NCI-H1694 (cell line): Measurements from ENCODE around the gene PPP2R5D.
A peak's percentile ranks its signal among the peaks of the same experiment; 100 is the strongest.
"Not testable (repeated sequence)": the region's sequence is repeated elsewhere in the genome, so short reads cannot be mapped to it uniquely, and the experiment has no call there.

ENCODE experiments used
- DNase-seq: peaks from one replicate; lab custom pipeline; 2025; lab: John Stamatoyannopoulos, UW

The PPP2R5D gene

DNA sequence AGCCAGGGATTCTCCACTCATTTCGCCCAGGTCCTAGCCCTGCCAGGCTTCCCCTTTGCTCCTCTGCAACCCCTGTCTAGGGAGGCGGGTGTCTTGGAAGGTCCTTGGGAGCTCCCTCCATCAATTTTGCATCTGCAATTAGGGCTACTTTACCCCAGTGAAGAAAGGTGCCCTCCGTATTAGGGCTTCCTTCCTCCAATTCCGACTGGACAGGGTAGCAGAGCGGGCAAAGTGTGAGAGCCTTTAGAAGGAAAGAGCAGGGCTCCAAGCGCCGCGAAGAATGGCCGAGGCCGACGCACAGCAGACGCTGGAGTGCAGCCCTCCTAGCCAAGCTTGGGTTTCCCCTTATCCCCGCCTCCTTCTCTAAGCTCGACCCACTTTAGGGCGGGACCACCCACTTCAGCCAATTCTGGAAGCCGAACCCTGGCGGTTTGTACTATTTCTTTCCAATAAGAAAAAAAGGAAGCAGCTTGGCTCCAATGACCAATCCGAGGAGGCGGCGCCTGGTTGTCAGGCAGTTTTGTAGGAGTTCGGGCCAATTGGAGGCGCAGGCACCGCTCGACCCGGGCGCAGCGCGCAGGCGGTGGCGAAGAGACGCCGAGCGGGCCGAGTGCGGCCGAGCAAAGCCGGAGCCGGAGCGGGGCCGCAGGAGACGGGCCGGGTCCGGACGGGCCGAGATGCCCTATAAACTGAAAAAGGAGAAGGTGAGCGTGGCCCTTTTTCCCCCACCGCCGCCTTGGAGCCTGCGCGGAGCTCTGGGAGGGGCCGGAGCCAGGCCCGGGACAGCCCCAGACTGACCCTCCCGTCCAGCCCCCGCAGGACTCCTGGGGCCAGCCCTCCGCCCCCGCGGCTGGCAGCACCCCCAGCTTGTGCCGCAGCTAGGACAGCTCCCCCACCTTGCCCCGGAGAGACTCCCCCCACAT lies at the start of gene PPP2R5D:
PPP2R5D (plus strand) TSS at position 570 of the 923 bp plus-strand sequence; CDS start at position 678, 108 bp downstream.
- peak; percentile 97 for DNase-seq

DNA sequence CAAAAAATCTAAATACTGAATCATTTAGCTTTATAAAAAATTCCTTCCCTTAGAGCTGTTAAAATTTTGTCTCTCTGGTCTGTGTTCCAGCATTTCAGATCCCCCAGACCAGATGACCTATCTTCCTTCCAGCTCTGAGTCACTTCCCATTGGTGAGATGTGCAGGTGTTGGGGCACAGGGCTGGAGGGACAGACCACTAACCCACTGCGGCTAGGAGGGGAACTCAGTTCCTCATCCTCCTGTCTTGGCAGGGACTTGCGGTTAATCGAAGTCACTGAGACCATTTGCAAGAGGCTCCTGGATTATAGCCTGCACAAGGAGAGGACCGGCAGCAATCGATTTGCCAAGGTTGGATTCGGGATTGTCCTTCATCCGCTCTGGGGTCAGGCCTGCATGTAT lies 49.0 kb upstream of the PPP2R5D start:
- no peak for DNase-seq

DNA sequence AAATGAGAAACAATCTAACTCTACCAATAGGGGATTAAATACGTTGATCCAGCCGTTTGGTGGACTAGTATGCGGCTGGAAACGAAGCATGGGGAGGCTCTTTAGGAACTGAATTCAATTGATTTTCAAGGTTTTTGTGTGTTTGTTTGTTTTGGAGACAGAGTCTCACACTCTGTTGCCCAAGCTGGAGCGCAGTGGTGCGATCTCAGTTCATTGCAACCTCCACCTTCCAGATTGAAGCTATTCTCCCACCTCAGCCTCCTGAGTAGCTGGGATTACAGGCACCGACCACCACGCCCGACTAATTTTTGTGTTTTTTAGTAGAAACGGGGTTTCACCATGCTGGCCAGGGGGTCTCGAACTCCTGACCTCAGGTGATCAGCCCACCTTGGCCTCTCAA lies 48.0 kb upstream of the PPP2R5D start:
- DNase-seq = no peak

DNA sequence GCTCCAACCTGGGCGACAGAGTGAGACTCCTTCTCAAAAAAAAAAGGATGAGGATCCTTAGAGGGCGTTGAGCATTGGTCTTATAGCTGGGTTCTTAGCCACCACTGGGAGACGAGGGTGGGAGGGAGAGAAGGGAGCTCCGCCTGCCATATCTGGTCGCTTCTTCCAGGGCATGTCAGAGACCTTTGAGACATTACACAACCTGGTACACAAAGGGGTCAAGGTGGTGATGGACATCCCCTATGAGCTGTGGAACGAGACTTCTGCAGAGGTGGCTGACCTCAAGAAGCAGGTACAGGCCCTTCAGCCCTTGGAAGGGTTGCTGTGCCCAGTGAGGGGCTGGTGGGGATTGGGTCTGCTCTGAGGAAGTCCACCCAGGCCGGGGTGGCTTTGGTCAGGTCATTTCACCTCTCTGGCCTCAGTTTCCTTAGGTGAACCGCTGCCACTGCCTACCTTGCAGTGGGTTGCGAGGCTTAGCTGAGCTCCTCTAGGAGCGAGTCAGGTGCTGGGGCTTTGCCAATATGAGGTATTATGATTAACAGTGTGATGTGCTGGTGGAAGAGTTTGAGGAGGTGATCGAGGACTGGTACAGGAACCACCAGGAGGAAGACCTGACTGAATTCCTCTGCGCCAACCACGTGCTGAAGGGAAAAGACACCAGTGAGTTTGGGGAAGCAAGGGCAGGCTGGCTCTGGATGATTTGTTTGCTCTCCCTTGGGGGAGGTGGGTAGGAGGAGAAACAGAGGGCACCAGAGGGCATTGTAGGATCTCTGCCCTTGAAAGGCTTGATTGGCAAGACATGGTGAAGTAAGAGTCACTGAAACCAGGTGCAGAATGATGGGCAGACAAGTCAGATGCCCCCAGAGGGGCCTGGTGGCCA lies 46.6 kb upstream of the PPP2R5D start:
- DNase-seq = no peak

DNA sequence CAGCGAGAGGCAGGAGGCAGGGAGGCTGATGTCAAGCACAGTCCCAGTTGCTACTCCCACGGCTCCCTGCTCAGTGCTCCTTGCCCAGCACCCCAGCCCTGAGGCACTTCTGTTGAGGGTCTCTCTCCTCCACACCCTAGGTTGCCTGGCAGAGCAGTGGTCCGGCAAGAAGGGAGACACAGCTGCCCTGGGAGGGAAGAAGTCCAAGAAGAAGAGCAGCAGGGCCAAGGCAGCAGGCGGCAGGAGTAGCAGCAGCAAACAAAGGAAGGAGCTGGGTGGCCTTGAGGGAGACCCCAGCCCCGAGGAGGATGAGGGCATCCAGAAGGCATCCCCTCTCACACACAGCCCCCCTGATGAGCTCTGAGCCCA lies 46.0 kb upstream of the PPP2R5D start:
- no peak for DNase-seq

DNA sequence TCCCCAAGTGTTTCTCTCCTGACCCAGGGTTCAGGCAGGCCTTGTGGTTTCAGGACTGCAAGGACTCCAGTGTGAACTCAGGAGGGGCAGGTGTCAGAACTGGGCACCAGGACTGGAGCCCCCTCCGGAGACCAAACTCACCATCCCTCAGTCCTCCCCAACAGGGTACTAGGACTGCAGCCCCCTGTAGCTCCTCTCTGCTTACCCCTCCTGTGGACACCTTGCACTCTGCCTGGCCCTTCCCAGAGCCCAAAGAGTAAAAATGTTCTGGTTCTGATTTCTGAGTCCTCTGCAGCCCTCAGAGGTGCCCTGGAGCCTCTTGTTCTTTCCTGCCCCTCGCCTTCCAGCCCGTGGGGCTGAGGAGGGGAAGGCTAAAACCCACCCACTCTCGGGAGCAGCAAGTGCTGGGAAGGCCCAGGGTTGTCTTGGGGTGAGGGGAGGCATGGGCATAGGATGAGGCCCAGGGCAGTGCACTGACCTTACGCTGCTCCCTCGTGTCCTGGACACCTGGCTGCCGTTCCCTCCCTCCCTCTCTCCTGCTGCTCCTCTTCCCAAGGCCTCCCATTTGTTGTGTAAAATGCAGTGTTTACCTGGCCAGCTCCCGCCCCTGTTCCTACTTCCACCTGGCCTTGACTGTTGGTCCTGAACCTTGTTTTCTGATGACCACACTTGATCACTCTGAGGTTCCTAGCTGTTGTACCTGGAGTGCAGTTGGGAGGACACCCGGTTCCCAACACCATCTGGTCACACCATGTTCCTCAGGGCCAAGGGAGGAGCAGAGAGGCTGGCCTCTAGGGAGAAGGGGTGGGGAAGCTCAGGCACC lies 45.2 kb upstream of the PPP2R5D start:
- no peak for DNase-seq

DNA sequence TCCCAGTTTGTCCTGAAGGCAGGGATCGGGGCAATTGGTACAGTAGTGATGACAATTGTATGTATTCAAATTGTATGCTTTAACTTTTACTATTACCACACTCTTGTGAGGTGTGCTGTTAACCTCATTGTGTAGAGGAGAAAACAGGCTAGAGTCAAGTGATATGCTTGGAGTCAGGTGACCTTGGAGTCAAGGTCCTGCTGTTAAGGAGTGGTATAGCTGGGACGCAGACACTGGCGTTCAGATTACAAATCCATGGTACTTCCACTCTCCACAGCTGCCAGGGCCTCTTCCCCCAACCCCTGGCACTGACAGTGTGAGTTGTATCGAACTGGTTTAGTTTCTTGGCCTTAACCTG lies 44.6 kb upstream of the PPP2R5D start:
- DNase-seq = no peak

DNA sequence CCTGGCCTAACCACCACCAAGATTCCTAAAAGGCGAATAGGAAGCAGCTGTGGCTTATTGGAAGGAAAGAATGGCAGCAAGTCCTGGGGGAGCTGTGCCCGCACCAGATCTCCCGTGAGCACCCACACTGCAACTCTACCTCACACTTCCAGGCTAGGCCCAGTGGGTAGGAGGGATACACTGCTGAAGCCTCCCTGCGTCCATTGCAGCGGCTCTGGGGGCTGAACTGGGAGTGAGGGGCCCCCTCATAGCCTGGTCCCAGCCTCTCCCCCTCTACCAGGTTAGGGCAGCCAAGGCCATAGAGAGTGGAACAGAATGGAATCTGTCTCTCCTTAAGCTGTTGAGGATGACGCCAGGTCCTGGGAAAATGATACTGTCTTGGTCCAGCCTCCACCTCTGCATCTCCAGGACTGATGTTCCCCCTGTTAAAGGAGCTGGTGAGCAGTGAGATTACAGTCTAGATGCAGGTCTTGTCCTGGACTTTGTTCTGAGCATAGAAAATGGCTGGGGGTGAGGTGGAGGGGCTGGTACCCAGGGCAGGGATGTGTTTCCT lies 43.8 kb upstream of the PPP2R5D start:
- DNase-seq = no peak

DNA sequence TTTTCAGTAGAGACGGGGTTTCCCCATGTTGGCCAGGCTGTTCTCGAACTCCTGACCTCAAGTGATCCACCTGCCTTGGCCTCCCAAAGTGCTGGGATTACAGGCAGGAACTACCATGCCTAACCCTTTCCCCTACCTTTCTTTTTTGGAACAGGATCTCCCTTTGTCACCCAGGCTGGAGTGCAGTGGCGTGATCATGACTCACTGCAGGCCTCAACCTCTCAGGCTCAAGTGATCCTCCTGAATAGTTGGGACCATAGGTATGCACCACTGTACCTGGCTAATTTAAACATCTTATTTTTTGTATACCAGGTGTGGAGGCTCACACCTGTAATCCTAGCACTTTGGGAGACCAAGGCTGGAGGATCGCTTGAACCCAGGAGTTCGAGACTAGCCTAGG lies 43.0 kb upstream of the PPP2R5D start:
- not testable (repeated sequence) for DNase-seq

DNA sequence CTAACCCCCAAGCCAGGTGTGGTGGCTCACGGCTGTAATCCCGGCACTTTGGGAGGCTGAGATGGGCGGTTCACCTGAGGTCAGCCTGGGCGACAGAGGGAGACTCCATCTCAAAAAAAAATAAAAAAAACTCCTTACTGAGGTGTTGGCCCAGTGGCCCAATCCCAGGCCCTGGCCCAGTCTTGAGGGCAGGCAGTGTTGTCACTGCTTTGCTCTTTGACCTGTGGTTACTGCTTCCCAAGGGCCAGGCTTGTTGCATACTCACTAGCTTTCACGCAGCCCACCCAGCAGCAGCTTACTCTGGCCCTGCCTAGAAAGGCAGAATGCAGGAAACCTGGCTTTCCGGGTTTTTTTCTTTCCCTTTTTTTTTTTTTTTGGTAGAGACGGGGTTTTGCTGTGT lies 41.9 kb upstream of the PPP2R5D start:
- DNase-seq = no peak

DNA sequence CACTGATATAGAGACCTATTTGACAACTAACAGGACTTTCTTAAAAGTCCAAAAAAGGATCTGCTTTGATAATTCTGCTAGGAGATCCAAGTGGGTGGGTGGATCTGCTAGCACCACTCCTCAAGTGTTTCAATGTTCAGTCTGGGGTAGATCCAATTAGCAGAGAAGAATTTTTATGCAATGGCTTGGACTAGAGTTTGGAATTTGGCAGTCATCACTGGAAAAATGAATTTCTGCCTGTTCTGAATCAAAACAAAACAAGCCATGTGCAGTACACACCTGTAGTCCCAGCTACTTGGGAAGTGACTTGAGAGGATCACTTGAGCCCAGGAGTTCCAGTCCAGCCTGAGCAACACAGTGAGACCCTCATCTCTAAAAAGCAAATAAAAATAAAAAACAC lies 36.4 kb upstream of the PPP2R5D start:
- DNase-seq = no peak

DNA sequence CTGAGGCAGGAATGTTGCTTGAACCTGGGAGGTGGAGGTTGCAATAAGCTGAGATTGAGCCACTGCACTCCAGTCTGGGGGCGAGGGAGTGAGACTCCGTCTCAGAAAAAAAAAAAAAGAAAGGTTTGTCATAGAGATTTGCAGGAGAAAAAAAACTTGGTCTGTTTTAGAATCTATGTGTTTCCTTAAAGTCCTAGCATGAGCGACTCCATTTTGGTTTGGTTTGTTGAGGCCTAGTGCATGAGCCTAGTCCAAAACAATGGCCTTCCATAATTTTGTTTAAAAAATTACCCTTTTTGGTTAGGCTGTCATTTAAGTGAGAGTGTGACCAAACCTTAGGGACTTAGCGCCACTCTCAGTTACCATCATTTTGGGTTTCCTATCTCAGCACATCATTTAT lies 32.0 kb upstream of the PPP2R5D start:
- DNase-seq = no peak

DNA sequence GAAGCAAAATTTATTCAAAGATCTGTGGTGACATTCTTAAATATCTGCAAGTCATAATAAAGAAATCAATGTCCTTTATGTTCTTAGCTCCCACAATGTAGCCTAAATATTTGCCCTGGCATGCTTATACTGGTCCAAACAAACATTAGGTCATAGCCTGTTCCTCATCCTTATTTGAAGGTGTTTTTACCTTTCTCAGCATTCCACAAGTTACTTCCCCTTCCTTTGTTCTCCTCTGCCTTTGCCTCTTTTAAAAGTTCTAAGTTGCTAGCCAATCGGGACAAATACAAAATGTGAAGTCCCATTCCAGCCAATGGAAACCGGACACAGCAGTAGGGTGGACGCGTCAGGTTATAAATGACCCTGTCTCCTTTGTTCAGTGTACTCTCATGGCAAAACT lies 30.0 kb upstream of the PPP2R5D start:
- DNase-seq = not testable (repeated sequence)

DNA sequence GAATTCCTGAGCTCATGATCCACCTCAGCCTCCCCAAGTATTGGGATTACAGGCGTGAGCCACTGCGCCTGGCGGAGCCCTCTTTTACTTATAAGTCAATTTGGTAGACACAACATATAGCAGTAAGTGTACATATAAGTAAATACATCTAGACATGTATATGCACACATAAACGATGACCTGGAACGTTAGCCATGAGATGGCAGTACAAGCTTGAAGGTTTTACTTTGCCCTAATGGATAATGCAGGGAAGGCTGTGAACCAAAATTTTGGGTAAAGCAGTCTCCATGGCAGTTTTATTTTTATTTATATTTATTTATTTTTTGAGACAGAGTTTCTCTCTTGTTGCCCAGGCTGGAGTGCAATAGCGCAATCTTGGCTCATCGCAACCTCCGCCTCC lies 26.2 kb upstream of the PPP2R5D start:
- DNase-seq = no peak

DNA sequence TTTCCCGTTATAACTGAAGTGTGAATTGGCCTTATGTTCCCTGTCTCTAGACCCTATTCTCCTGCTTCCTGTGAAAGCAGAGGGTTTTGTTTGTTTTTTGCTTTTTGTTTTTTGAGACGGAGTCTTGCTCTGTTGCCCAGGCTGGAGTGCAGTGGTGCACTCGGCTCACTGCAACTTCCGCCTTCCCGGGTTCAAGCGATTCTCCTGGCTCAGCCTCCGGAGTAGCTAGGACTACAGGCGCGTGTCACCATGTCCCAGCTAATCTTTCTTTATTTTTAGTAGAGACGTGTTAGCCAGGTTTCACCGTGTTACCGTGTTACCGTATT lies 24.5 kb upstream of the PPP2R5D start:
- DNase-seq = no peak

DNA sequence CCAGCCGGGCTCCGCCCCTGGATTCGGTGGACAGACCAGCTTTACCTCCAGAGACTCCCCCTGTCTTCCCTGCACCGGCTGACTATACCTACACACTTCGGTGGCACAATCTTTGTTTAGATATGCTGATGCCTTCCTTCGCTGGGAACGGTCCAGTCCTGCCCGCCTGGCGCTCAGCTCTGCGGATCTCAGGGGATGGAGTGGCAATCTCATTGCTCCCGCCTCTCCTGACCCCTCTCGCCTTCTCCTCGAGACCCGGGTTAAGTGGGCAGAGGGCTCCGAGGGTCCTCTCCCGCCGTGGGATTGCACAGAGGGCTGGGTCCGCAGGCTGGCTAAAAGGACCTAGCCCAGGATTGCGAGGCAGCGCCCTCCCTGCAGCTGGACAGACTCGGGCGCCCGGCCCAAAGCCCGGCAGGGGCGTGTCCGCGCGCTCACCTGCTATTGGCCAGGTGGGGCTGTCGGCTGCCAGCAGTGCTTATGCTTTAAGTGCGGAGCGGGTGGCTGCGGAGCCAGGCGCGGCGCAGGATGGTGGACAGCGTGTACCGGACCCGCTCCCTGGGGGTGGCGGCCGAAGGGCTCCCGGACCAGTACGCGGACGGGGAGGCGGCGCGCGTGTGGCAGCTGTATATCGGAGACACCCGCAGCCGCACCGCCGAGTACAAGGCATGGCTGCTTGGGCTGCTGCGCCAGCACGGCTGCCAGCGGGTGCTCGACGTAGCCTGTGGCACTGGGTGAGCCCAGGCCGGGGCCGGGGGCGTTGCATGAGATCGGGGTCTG lies 23.9 kb upstream of the PPP2R5D start, which contains the start of gene GNMT:
GNMT (plus strand) TSS at position 512 of the 777 bp plus-strand sequence; CDS start at position 526, 14 bp downstream.
- no peak for DNase-seq

DNA sequence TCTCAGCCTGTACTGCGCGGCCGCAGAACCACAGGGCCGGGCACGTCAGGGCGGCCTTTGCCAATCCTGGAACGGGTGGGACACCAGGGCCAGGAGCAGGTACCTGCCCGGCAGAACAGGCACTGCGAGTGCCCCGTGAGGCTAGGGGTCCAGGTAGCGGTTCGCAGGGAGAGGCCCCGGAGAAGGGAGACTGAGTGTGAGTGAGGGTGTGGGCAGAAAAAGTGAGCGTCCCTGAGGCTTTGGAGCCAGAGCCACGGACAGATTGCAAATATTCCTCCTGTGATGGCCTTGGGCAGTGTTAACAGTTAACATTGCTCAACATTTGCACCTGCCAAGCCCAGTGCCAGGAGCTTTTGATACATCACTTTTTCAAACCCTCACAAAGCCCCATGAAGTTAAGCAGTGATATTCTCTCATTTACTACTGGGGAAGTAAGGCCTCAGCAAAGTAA lies 23.3 kb upstream of the PPP2R5D start:
- DNase-seq = no peak

DNA sequence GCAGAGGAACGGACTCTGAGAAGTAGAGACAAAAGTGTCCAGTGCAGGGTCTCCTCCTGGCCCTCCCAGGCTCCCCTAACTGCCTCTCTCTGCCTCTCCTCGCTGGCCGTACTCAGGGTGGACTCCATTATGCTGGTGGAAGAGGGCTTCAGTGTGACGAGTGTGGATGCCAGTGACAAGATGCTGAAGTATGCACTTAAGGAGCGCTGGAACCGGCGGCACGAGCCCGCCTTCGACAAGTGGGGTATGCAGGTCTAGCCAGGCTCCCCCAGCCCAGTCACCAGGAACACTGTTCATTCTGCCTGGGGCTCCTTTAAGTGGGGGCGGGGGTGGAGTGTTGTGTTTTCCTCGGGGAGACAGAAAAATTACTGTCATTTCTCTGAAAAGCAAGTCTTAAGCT lies 22.3 kb upstream of the PPP2R5D start:
- DNase-seq = no peak

DNA sequence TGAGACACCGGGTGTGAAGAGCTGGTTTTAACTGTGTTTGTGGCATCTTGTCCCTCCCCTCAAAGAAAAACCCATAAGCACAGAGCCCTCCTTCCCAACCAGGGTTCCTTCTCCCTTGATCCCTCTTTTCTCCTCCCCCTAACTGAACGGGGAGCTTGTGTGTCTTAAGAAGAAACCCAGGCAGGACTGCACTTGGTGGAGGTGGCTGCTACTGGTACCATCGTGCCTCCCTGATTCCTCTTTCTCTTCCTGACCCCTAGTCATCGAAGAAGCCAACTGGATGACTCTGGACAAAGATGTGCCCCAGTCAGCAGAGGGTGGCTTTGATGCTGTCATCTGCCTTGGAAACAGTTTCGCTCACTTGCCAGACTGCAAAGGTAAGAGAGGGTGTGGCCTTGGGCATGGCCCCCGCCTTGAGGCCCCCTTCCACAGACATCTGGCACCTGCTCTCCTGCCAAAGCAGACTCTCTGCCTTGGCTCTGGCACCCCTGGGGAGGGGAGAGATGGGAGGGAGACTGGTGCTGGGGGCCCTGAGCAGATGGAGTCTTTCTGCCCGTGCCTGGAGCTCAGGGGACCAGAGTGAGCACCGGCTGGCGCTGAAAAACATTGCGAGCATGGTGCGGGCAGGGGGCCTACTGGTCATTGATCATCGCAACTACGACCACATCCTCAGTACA lies 21.7 kb upstream of the PPP2R5D start:
- DNase-seq = peak; percentile 88

DNA sequence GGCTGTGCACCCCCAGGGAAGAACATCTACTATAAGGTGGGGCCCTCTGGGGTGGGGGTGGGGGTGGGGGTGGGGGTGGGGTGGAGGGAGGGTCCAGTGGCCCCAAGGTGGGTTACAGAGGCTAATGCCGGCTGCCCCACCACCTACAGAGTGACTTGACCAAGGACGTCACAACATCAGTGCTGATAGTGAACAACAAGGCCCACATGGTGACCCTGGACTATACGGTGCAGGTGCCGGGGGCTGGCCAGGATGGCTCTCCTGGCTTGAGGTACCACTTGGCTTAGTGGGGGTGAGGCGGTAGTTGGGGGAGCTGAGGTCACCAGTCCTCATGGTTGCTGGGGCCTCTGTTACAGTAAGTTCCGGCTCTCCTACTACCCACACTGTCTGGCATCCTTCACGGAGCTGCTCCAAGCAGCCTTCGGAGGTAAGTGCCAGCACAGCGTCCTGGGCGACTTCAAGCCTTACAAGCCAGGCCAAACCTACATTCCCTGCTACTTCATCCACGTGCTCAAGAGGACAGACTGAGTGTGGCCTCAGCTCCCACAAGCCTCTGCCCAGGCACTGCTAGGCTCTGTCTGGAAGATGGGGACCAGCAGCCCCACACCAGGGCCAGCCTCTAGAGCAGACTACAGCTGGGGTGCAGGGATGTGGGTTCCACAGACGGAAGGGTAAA lies 21.1 kb upstream of the PPP2R5D start:
- DNase-seq = no peak
